ENCODE results near the gene PNPLA3.

DNA sequence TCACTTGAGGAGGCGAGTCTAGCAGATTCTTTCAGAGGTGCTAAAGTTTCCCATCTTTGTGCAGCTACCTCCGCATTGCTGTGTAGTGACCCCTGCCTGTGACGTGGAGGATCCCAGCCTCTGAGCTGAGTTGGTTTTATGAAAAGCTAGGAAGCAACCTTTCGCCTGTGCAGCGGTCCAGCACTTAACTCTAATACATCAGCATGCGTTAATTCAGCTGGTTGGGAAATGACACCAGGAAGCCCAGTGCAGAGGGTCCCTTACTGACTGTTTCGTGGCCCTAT lies 22.7 kb downstream of the PNPLA3 start:
- no peak for TF ChIP-seq CTCF (IDR thresholded peaks at IDR 0.05; ENCODE audit: low read depth, low read length, poor library complexity, severe bottlenecking)
- no peak for TF ChIP-seq EZH2phosphoT487 (IDR thresholded peaks at IDR 0.05; ENCODE audit: borderline replicate concordance, low read length)
